GM21576 (cell line): Measurements from ENCODE around the gene PLCB1.

ENCODE experiments used
- ATAC-seq: cut with Tn5 transposase; IDR thresholded peaks from one replicate; pipeline ENCODE4 v1.9.1; 2021; ENCODE audit warnings: mild to moderate bottlenecking, moderate library complexity; ENCODE audit not compliant: unreplicated experiment

PLCB1 gene

GRCh38 chr20:8209061-8209460 lies 77.0 kb downstream of the PLCB1 start:
- peak; percentile 52 for ATAC-seq

- no peak for ATAC-seq
Observed at GRCh38 chr20:8210749-8211148, 78.7 kb downstream of the PLCB1 start.

GRCh38 chr20:8212286-8212685 lies 80.2 kb downstream of the PLCB1 start:
- no peak for ATAC-seq

DNA sequence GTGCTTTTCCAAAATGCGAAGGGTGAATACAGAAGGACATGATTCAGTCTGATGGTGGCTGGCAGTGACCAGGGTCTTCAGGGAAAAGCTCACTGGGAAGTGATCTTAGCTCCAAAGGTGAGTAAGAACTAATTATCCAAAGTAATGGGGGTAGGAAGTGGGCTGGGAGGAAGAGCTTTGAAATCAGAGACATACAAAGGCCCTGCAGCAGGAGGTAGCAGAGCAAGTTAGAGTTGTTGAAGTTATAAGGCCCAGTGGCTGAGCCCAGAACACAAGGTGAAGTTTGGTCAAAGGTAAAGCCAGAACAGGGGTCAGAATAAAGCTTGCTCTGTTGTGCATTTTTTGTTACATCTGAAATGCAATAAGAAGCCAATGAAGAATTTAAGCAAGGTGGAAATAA lies 81.2 kb downstream of the PLCB1 start:
- ATAC-seq, result no peak

GRCh38 chr20:8213831-8214587 lies 81.9 kb downstream of the PLCB1 start:
- peak; percentile 80 for ATAC-seq

DNA sequence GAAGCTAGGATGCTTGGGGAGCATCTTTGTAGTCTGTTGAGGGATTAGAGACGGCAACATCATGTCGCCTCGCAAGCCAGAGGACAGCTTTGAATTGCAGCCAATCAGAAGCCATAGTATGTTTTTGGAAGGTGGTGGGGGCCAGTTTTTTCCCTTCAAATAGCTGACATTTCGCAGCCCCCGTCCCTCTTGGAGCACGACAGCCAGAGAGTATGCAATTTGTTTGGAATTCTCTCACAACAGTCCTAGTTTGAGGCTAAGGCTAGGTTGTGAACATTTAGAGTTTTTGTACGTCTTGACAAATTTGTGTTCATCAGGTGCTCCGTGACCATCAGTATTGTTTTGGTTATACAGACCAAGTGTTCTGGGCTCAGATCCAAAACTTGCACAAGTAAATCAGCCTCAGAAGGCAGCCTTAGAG lies 83.3 kb downstream of the PLCB1 start:
- no peak for ATAC-seq

DNA sequence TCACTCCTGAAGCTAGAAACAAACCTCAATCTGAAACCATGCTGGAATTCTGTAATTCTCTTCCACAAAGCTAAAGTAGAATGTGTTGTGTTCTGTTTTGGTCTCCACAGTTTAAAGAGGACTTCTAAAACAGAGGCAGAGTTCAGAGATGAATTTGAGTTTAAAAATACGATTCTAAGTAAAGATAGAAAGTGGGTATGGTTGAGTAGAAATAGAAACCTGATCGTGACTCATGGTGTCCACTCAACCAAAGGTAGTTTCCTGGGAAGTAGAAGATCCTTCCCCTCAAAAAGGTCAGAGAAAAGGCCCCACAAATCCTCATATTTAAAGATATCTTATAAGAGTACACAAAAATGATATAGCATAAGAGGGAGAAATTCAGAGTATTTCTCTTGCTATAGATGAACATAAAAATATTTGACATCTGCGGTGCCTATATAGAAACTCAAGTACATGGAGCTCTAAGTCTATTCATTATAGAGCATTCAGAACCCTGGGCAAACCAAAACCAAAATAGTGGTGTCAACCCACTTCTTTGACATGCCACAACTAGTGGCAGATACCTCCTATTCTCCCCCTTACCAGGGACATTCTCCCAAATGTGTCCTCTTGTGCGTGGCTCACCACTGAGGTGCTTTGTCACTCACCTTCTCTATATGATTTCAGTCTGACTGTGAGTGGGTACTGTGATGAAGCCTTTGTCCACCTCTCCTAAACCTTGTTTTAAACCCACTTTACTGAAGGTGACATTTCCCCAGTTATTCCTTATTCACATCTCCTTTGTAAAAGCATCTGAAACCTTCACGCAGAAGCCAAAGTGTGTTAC lies 84.5 kb downstream of the PLCB1 start:
- ATAC-seq, result no peak

GRCh38 chr20:8218861-8219260 lies 86.8 kb downstream of the PLCB1 start:
- ATAC-seq, result no peak

- no peak for ATAC-seq
Observed at GRCh38 chr20:8219403-8219802, 87.3 kb downstream of the PLCB1 start.

DNA sequence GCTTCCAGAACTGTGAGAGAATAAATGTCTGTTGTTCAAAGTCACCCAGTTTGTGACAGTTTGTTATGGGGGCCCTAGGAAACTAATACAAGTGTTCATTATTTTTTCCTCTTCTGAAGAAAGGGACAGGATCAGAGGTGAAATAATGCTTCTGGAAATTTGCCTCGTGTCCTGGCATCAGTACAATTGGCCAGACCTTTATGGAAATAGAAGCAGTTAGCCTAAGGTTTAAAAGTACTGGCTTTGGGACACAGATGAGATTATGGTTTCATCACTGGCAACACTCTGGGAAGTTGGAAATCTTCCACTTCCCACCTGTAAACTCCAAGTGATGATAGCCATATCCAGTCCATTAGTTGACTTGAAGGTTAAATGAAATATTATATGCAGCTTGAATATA lies 88.7 kb downstream of the PLCB1 start:
- ATAC-seq, result no peak

DNA sequence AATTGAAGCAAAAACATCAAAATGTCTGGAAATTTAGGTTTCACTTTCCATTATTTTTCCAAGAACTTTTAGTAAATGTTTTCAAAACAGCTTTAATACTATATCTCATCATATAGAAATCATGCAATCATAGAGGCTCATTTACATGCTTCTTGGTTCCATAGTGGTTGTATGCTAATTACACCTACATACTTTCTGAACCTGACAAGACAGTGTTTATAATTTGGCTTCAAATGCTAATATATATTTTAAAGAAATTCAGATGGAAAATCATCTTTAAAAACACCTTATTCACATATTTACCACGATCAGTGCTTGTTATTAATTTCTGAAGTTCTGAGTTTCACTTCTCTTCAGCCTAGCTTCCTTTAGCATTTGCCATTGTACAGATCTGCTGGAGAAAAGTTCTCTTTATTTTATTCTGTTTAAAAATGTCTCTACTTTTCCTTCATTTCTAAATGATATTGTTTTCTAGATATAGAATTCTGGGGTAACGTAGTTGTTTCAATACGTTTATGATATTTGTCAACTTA lies 89.9 kb downstream of the PLCB1 start:
- ATAC-seq, result peak; percentile 69

GRCh38 chr20:8223091-8223870 lies 91.2 kb downstream of the PLCB1 start:
- no peak for ATAC-seq

GRCh38 chr20:8225658-8226057 lies 93.6 kb downstream of the PLCB1 start:
- ATAC-seq, result no peak

- ATAC-seq, result no peak
Observed at GRCh38 chr20:8226106-8226505, 94.0 kb downstream of the PLCB1 start.

DNA sequence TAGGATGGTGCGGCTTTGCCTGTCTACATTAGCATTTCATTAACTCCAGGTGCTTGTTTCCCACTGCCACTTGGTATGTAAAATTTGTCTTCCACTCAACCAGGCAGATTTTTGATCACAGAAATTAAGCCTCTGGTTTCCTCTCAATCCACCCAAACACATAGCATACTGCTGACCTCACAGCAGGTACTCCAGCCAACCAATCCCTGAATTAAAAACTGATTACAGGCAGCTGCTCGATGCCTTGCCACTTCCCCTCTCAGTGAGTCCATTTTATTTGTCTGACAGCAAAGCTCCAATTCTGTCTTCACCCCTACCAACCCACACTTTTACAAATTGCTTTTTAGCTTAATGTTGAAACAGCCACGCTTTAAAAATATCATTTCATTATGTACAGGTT lies 95.2 kb downstream of the PLCB1 start:
- no peak for ATAC-seq

GRCh38 chr20:8228315-8228714 lies 96.2 kb downstream of the PLCB1 start:
- ATAC-seq, result no peak

DNA sequence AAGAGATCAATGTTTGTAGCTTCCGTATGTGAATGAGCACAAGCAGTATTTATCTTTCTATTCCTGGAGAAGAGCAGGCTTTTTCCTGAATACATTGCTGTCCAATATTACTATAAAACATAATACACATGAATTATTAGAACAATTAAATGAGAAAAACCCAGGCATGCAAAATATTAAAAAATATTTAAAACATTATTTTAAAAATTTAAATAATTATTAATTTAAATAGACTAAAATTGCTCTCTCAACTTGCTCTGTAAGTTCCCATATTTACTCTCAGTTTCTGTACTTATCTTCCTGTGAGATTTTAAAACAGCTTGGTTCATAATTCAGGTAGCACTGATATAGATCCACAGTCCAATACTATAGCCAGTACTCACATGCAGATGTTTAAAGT lies 97.0 kb downstream of the PLCB1 start:
- no peak for ATAC-seq

DNA sequence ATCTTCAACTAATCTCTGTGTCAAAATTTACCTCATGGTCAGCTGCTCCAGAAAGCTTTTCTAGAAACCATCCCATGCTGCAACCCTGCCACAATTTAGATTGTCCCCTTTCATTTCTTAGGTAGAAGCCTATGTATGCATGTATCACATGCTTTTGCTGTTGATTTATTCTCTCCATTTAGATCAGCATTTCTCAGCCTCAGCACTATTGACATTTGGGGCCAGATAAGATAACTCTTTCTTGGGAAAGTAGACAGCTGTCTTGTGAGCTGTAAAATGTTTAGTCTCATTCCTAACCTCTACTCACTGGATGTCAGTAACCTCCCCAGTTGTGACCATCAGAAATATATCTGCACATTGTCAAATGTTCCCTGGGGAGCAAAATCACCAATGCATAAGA lies 99.0 kb downstream of the PLCB1 start:
- ATAC-seq, result no peak

- no peak for ATAC-seq
Observed at GRCh38 chr20:8232332-8232731, 100.3 kb downstream of the PLCB1 start.

GRCh38 chr20:8234580-8234979 lies 102.5 kb downstream of the PLCB1 start:
- no peak for ATAC-seq

DNA sequence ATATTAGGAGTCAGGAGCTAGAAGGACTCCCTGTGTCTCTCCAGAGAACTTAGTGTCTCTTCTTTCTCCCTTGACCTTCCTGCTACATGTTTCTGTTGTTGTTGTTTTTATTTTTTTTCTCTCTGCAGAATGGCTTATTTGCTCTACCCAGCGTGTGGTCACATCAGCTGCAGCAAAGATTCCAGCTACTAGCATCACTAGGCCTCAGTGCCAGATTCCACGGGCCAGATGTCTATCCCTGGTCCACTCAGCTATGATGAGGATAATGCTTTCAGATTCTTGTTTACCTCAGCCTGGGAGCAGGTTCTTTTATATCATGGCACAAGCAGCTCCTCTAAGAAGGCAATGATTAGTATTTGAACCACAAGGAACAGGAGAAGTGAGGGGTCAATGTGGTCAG lies 110.0 kb downstream of the PLCB1 start:
- ATAC-seq, result no peak
